IPS-18a (cell line): ENCODE data around the gene ENTR1.

Experiments
- H3K27ac ChIP-seq: one replicate; pipeline ENCODE4 v1.5.1; 2013; ENCODE audit warnings: low read length
- H3K27me3 ChIP-seq: one replicate; pipeline ENCODE4 v1.6.1; 2013; ENCODE audit warnings: mild to moderate bottlenecking, low read length; ENCODE audit not compliant: control insufficient read depth, insufficient read depth
- H3K36me3 ChIP-seq: one replicate; pipeline ENCODE4 v1.6.1; 2013; ENCODE audit warnings: low read depth, low read length; ENCODE audit not compliant: control insufficient read depth
- H3K4me1 ChIP-seq: one replicate; pipeline ENCODE4 v1.6.1; 2013; ENCODE audit warnings: low read depth, low read length; ENCODE audit not compliant: control insufficient read depth
- H3K4me3 ChIP-seq: one replicate; pipeline ENCODE4 v1.5.1; 2013; ENCODE audit warnings: low read length
- H3K9ac ChIP-seq: one replicate; pipeline ENCODE4 v1.6.1; 2013; ENCODE audit warnings: mild to moderate bottlenecking, low read length, moderate library complexity
- H3K9me3 ChIP-seq: one replicate; pipeline ENCODE4 v1.6.1; 2013; ENCODE audit warnings: low read depth, low read length; ENCODE audit not compliant: control insufficient read depth

The ENTR1 gene

DNA sequence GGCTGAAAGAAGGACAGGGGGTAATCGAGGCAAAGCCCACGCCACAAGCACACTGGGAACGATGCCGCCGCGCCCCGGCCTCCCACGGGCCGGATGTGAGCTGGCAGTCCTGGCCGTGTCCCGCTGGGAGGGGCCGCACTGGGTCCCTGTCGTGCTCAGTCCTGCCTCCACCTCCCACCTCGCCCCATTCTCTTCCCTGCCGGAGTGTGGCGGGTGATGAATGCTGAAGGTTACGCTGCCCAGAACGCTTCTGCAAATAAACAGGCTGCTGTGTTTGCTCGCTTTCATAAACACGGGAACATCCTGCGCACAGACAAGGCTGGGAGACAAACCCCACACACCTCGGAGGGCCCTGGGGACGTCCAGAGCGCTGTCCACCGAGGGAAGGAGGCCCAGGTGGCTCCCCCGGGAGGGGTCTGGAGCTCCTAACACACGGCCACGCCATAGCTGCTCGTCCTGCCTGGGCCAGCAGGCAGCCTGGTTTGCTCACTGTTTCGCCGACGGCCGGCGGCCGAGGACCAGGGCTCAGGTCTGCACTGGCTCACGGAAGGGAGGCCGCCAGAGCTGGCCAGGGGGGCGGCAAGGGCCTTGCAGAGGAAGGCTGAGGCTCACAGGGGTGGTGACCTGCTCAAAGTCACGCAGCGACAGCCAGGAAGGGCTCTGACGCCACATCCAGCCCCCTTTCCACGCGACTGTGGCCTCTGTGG lies 49.2 kb downstream of the ENTR1 start:
- H3K27me3 ChIP-seq: peaks cover 3% of the 10 kb centered on the region
- no peak overlapping the region for H3K9ac ChIP-seq
- no peaks in the 10 kb centered on the region for H3K36me3 ChIP-seq

GRCh38 chr9:136359774-136360718 lies 50.4 kb downstream of the ENTR1 start:
- Histone ChIP-seq H3K27me3 (peaks cover 3% of the 10 kb centered on the region), H3K36me3 (no peaks in the 10 kb centered on the region), H3K9ac (no peak overlapping the region), H3K4me3 (no peak overlapping the region), H3K4me1 (no peaks in the 10 kb centered on the region), H3K27ac (no peak overlapping the region), H3K9me3 (no peaks in the 10 kb centered on the region)

More for the DNA sequence above, 49.2 kb downstream of the ENTR1 start:
- Histone ChIP-seq H3K4me1 (no peaks in the 10 kb centered on the region), H3K9me3 (no peaks in the 10 kb centered on the region), H3K27ac (no peak overlapping the region), H3K4me3 (no peak overlapping the region)

DNA sequence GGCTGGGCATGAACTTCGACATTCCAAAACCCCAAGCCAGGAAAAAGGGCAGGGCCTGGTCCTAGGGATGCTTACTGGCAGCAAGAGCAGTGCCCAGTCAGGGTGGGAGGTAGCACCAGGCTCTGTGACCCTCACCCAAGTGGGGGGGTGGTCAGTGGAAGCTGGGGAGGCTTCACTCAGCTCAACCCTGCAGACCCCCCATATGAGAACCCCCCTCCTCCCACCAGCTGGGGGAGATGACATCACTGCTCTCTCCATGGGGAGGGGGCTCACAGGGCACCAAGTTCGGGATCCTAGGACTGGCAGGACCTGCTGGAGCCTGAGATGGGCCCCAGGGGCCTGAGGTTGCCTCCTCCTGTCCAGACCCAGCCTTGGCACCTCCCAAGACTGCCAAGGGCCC lies 51.5 kb downstream of the ENTR1 start:
- Histone ChIP-seq H3K9me3 (no peaks in the 10 kb centered on the region), H3K36me3 (no peaks in the 10 kb centered on the region), H3K27ac (no peak overlapping the region), H3K4me3 (no peak overlapping the region), H3K9ac (no peak overlapping the region), H3K4me1 (no peaks in the 10 kb centered on the region), H3K27me3 (peaks cover 1% of the 10 kb centered on the region)

- Histone ChIP-seq H3K9me3 (no peaks in the 10 kb centered on the region), H3K27me3 (no peaks in the 10 kb centered on the region), H3K36me3 (no peaks in the 10 kb centered on the region), H3K27ac (no peak overlapping the region), H3K4me3 (no peak overlapping the region), H3K9ac (no peak overlapping the region), H3K4me1 (no peaks in the 10 kb centered on the region)
Measured at GRCh38 chr9:136358016-136358415, 52.4 kb downstream of the ENTR1 start.

GRCh38 chr9:136357202-136357725 lies 53.1 kb downstream of the ENTR1 start:
- no peak overlapping the region for H3K9ac ChIP-seq
- H3K9me3 ChIP-seq: no peaks in the 10 kb centered on the region
- H3K27ac ChIP-seq: no peak overlapping the region
- H3K4me1 ChIP-seq: no peaks in the 10 kb centered on the region
- H3K27me3 ChIP-seq: no peaks in the 10 kb centered on the region
- H3K4me3 ChIP-seq: no peak overlapping the region
- H3K36me3 ChIP-seq: no peaks in the 10 kb centered on the region

DNA sequence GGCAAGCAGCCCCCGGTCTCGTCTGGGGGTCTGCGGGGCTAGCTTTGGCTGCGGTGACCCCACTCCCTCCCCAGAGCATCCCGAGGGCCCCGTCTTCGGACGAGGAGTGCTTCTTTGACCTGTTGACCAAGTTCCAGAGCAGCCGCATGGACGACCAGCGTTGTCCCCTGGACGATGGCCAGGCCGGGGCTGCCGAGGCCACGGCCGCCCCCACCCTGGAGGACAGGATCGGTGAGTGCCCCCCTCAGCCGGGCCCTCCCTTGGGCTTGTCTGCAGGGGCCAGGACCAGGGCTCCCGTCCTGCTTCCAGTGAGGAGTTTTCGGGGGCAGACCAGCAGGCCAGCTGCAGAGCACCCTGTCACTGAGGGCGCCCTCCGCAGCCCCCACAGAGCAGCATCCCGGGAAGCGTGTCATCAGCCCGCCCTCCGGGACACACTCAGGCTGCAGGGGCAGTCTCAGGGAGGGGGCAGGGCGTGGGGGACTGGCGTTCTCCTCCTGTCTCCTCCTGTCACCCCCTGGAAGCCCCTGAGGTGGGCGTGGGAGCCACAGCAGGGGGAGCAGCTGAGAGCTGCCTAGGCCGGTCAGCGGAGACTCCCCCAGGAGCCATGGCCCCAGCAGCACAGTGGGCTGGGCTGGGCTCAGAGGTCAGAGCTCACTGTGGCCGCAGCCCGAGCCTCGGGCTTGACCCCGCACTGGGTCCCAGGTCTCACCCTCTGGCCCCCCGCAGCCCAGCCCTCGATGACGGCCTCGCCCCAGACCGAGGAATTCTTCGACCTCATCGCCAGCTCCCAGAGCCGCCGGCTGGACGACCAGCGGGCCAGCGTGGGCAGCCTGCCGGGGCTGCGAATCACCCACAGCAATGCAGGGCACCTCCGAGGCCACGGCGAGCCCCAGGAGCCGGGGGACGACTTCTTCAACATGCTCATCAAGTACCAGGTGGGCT lies 54.5 kb downstream of the ENTR1 start:
- Histone ChIP-seq H3K4me1 (no peaks in the 10 kb centered on the region), H3K4me3 (no peak overlapping the region), H3K27ac (no peak overlapping the region), H3K9me3 (no peaks in the 10 kb centered on the region), H3K9ac (no peak overlapping the region), H3K27me3 (no peaks in the 10 kb centered on the region), H3K36me3 (no peaks in the 10 kb centered on the region)

DNA sequence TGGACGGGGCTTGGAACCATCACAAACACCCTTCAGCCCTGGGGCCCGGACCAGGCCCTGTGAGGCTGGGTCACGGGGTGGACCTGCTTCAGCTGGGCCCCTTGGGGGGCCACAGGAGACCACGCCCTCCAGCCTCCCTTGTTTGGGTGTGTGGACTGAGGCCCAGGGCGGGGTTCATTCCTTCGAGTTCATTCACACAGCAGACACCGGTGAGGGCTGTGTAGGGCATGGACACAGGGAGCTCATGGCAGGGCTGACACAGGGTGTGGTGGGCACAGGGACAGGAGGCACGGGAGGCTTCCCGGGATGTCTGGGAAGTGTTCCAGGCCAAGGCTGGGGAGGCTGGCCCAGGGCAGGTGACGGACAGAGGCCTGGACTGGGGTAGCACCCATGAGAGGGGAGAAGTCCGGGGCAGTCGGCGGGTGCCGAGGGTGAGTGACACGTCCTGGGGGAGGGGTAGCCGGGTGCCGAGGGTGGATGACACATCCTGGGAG lies 55.8 kb downstream of the ENTR1 start:
- Histone ChIP-seq H3K9ac (no peak overlapping the region), H3K9me3 (no peaks in the 10 kb centered on the region), H3K4me3 (no peak overlapping the region), H3K36me3 (no peaks in the 10 kb centered on the region), H3K4me1 (no peaks in the 10 kb centered on the region), H3K27me3 (no peaks in the 10 kb centered on the region), H3K27ac (no peak overlapping the region)

DNA sequence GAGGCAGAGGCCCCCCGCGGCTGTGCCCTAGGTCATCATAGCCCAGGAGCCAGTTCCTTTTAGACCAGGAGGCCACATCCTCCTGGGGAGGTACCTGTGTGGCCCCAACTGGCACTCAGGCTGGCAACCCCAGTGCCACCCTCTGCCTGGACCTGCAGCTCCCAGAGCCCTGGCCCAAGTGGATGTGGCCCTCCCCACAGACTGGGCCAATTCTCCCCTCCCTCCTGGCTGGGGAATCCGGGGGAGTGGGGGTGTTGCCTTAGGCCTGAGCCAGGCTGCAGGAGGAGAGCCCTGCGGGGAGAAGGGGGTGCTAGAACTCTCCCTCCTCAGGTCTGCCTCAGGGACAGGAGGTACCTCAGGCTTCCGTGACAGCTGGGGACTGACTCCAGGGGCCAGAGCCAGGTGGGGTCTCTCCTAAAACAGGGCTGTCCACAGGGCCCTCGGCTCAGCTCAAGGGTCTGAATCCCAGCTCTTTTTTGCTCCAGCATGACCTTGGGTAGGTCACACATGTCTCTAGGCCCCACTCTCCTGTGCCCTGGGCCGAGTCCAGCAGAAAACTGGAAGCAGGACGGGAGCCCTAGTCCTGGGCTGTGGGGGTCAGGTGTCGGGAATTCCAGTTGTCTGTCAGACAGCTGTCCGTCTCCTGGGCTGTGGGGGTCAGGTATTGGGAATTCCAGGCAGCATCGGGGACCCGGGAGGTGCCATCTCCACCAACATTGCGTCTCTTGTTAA lies 56.5 kb downstream of the ENTR1 start:
- Histone ChIP-seq H3K27me3 (no peaks in the 10 kb centered on the region), H3K36me3 (no peaks in the 10 kb centered on the region), H3K4me1 (no peaks in the 10 kb centered on the region), H3K27ac (no peak overlapping the region), H3K9me3 (no peaks in the 10 kb centered on the region), H3K4me3 (no peak overlapping the region), H3K9ac (no peak overlapping the region)

- no peak overlapping the region for H3K27ac ChIP-seq
- H3K9me3 ChIP-seq: no peaks in the 10 kb centered on the region
- no peak overlapping the region for H3K4me3 ChIP-seq
- H3K4me1 ChIP-seq: no peaks in the 10 kb centered on the region
- no peaks in the 10 kb centered on the region for H3K36me3 ChIP-seq
- H3K27me3 ChIP-seq: no peaks in the 10 kb centered on the region
- H3K9ac ChIP-seq: no peak overlapping the region
Measured at GRCh38 chr9:136353088-136353487, 57.3 kb downstream of the ENTR1 start.

DNA sequence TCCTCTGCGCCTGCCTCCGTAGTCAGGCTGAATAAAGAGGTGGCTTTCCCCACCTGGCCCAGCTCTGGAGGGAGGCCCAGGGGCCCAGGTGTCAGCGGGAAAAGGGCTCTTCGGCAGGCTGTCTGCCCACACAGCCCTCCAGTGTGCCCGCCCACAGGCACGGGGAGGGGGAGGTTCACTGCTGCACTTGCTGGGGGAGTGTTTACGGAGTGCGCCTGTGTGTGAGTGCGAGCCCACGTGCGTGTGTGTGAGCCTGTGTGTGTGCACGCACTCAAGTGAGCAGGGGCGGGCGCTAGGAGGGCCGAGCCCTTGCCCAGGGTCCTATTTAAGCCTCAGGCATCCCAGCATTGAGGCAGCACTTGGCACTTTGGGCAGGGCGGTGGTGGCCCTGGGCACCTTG lies 57.7 kb downstream of the ENTR1 start:
- no peak overlapping the region for H3K4me3 ChIP-seq
- H3K4me1 ChIP-seq: no peaks in the 10 kb centered on the region
- H3K9me3 ChIP-seq: no peaks in the 10 kb centered on the region
- H3K27ac ChIP-seq: no peak overlapping the region
- H3K36me3 ChIP-seq: no peaks in the 10 kb centered on the region
- no peak overlapping the region for H3K9ac ChIP-seq
- no peaks in the 10 kb centered on the region for H3K27me3 ChIP-seq
